CD4-positive, alpha-beta T cell treated with Interleukin-6 for 4 hours (primary cell): ENCODE measurements around the gene OR10AD1.

ENCODE experiments used
- DNase-seq: peaks from one replicate; pipeline ENCODE4 v3.0.0-alpha.2; 2020; ENCODE audit warnings: mixed read lengths

The OR10AD1 gene

GRCh38 chr12:48189331-48190125 lies 13.6 kb downstream of the OR10AD1 start:
- DNase-seq = peak; percentile 75

GRCh38 chr12:48187916-48188695 lies 15.0 kb downstream of the OR10AD1 start:
- no peak for DNase-seq

GRCh38 chr12:48185181-48185919 lies 17.7 kb downstream of the OR10AD1 start:
- no peak for DNase-seq

GRCh38 chr12:48184549-48184922 lies 18.6 kb downstream of the OR10AD1 start:
- no peak for DNase-seq

- peak; percentile 19 for DNase-seq
These were observed 19.1 kb downstream of the OR10AD1 start for GRCh38 chr12:48183876-48184548.

- DNase-seq = peak; percentile 79
These were observed 19.8 kb downstream of the OR10AD1 start, which contains the start of gene CCDC184 for GRCh38 chr12:48183091-48183875. TSS of gene CCDC184 (plus strand) at chr12:48183644. CDS start at chr12:48184123, 479 bp downstream.

GRCh38 chr12:48182631-48183030 lies 20.5 kb downstream of the OR10AD1 start:
- DNase-seq = no peak

- no peak for DNase-seq
These were observed 22.1 kb downstream of the OR10AD1 start for GRCh38 chr12:48180857-48181495.

GRCh38 chr12:48180424-48180823 lies 22.7 kb downstream of the OR10AD1 start:
- DNase-seq = no peak

GRCh38 chr12:48179466-48179865 lies 23.6 kb downstream of the OR10AD1 start:
- DNase-seq = no peak

GRCh38 chr12:48177982-48178381 lies 25.1 kb downstream of the OR10AD1 start:
- no peak for DNase-seq

GRCh38 chr12:48176417-48176751 lies 26.7 kb downstream of the OR10AD1 start:
- no peak for DNase-seq

GRCh38 chr12:48175613-48176416 lies 27.3 kb downstream of the OR10AD1 start:
- no peak for DNase-seq

- no peak for DNase-seq
These were observed 34.1 kb downstream of the OR10AD1 start for GRCh38 chr12:48169011-48169410.

GRCh38 chr12:48165089-48165981 lies 37.8 kb downstream of the OR10AD1 start:
- peak; percentile 72 for DNase-seq

- DNase-seq = no peak
These were observed 38.6 kb downstream of the OR10AD1 start for GRCh38 chr12:48164451-48164850.

GRCh38 chr12:48163150-48163747 lies 39.8 kb downstream of the OR10AD1 start:
- no peak for DNase-seq

GRCh38 chr12:48160807-48161206 lies 42.3 kb downstream of the OR10AD1 start:
- no peak for DNase-seq

- DNase-seq = no peak
These were observed 43.0 kb downstream of the OR10AD1 start for GRCh38 chr12:48160046-48160445.
